GM04504 (cell line): ENCODE measurements around the gene TSPY2.
"Not testable (repeated sequence)": the region's sequence is repeated elsewhere in the genome, so short reads cannot be mapped to it uniquely, and the experiment has no call there.

Source experiments
- DNase-seq: peaks from one replicate; pipeline ENCODE4 v3.0.0-alpha.2; 2012; ENCODE audit warnings: low read depth

The TSPY2 gene, protein sequence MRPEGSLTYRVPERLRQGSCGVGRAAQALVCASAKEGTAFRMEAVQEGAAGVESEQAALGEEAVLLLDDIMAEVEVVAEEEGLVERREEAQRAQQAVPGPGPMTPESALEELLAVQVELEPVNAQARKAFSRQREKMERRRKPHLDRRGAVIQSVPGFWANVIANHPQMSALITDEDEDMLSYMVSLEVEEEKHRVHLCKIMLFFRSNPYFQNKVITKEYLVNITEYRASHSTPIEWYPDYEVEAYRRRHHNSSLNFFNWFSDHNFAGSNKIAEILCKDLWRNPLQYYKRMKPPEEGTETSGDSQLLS

DNA sequence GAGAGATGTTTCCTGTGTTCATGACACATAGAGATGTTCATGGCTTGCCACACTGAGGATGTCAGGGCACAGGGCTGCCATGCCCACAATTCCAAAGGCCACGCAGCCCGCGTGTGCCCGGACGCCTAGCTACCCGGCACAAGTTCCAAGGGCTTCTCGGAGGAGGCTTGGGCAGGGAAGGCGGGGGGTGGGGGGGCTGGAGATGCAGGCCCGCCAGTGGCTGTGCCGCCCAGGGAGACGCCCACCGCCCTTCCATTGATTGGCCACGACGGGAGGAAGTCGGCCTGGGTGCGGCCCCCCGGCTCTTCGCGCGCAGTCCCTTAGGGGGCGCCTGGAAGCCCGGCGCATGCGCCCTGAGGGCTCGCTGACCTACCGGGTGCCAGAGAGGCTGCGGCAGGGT, at the start of gene TSPY2:
Gene TSPY2, plus strand, starts transcription at position 301 of the 400 bp plus-strand sequence. Its CDS starts 46 bp downstream, at position 347.
- DNase-seq = not testable (repeated sequence)

DNA sequence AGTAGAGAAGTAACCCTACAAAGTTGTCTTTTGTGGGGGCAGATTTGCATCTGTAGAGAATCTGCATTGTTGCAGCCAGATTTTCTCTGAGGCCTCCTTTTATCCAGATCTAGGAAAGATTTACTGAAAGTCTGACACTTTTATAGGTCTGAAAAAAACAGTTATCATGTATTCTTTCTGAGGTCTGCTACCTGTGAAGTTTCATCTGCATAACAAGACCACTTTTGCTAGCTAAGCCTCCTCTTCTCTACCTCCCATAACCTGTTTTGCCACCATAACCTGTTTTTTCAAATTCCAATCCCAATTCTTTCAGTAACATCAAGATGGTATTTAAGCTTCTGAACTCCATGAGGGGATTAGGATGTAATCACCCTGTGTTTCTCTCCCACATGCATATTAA, 36.5 kb upstream of the TSPY2 start:
- not testable (repeated sequence) for DNase-seq

DNA sequence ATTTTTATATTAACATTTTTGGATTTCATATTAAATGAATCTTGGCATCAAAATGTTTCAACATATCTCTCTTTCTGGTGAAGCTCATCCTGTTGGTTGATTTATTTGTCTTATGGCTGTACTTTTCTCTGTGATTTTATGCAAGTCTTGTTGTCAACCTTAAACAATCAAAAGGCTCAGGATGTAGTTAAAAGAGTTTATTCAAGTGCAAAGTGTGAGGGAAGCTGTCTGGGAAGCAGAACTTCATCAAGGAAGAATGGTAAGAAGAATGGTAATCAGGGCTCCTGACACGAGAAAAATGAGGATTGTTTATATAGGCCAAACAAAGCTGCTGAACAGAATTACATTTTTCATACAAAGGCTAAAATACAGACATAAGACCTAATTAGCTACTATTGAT, 29.0 kb upstream of the TSPY2 start:
- DNase-seq = not testable (repeated sequence)

DNA sequence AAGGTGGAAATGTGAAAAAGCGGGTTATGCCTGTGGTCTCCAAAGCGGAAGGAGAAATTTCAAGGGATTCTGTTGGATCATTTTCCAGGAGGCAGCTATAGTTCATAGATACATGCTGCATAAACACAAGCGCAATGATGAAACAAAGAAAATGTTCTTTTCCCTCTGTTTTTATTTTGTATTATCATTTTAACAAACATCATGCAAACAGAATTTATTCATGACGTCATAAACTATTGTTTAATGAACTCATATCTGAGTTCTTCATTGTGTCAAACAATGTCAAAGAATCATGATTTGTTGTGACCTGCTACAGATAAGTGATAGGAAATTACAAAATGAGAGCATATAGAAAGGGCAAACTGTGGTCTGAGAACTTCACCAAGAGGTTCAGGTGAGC, 23.8 kb downstream of the TSPY2 start:
- not testable (repeated sequence) for DNase-seq
